ENCODE measurements around the gene SDCCAG8. TPM values are rescaled to one million over a fixed set of nuclear protein-coding genes. Genes with fewer than 3 reads are reported as not detected.

The SDCCAG8 gene
- total RNA-seq, 1 donor from 2014 or later: 26.7 TPM

DNA sequence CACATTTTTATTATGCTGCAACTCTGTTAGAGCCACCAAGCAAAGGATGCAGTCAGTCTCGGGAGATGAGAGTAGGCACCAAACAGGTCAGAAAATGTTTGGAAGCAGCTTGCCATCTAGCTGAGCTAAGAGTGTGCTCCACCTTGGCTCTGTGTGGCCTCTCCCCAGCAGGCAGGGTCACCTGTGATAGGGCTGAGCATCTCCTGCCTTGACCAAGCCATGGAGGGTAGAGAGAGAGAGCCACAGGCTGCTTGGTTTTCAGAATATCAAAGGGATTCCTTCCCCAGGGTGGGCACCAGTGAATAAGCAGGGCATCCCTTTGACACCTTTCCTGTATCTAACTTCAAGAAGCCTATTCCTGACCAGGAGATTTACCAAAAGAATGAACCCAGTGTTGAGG lies 135.5 kb downstream of the SDCCAG8 start:
- Mint-ChIP-seq H3K9me3 (ENCODE audit: unreplicated experiment) (no peaks in the 10 kb centered on the region), H3K4me1 (ENCODE audit: unreplicated experiment) (no peaks in the 10 kb centered on the region), H3K4me3 (ENCODE audit: unreplicated experiment) (no peak overlapping the region), H3K36me3 (ENCODE audit: unreplicated experiment) (peaks cover 12% of the 10 kb centered on the region), H3K27me3 (ENCODE audit: unreplicated experiment) (no peaks in the 10 kb centered on the region), H3K27ac (ENCODE audit: unreplicated experiment) (no peak overlapping the region)
- DNase-seq (ENCODE audit: extremely low spot score, unreplicated experiment): no peak
- TF ChIP-seq, protein P1, sequence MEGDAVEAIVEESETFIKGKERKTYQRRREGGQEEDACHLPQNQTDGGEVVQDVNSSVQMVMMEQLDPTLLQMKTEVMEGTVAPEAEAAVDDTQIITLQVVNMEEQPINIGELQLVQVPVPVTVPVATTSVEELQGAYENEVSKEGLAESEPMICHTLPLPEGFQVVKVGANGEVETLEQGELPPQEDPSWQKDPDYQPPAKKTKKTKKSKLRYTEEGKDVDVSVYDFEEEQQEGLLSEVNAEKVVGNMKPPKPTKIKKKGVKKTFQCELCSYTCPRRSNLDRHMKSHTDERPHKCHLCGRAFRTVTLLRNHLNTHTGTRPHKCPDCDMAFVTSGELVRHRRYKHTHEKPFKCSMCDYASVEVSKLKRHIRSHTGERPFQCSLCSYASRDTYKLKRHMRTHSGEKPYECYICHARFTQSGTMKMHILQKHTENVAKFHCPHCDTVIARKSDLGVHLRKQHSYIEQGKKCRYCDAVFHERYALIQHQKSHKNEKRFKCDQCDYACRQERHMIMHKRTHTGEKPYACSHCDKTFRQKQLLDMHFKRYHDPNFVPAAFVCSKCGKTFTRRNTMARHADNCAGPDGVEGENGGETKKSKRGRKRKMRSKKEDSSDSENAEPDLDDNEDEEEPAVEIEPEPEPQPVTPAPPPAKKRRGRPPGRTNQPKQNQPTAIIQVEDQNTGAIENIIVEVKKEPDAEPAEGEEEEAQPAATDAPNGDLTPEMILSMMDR (IDR thresholded peaks at IDR 0.05): no peak

DNA sequence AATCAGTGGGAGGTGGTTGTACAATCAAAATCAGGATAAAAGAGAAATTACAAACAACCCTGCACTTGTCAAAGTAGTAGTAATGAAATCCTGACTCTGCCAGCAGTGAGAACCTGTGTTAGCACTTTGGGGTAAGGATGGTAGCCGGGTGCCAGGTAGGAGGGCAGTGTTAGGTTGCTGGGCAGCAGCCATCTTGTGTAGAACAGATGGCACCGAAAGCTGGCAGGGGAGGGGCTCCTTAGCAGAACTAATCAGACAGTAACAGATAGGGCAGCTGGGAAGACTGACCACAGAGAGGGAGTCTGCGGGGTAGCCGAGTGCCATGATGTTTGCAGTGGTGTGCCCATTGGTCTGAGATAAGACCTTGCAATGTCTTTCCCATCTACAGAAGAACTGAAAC lies 137.3 kb downstream of the SDCCAG8 start:
- no peak overlapping the region for H3K27ac Mint-ChIP-seq (ENCODE audit: unreplicated experiment)
- H3K4me3 Mint-ChIP-seq (ENCODE audit: unreplicated experiment): no peak overlapping the region
- DNase-seq (ENCODE audit: extremely low spot score, unreplicated experiment): no peak
- peaks cover 16% of the 10 kb centered on the region for H3K36me3 Mint-ChIP-seq (ENCODE audit: unreplicated experiment)
- TF ChIP-seq, protein P1 (IDR thresholded peaks at IDR 0.05): no peak
- no peaks in the 10 kb centered on the region for H3K4me1 Mint-ChIP-seq (ENCODE audit: unreplicated experiment)
- no peaks in the 10 kb centered on the region for H3K9me3 Mint-ChIP-seq (ENCODE audit: unreplicated experiment)
- H3K27me3 Mint-ChIP-seq (ENCODE audit: unreplicated experiment): no peaks in the 10 kb centered on the region

DNA sequence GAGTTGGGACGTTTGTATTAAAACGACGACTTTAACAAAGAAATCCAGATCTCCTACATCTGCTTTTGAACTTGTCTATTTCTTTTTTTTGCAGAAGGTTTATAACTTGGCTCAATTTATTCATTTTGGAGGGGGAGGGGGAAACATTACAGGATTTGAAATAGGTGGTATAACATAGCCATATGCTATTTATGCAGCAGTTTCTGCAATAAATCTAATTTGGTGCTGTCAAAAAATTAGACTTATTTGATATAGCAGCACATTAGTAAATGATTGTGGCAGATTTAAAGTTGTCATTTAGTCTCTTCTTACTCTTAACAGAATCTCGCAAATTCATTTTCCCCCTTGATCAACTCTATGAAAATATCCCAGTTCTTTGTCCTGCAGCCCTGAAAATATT lies 138.2 kb downstream of the SDCCAG8 start:
- Mint-ChIP-seq H3K36me3 (ENCODE audit: unreplicated experiment) (peaks cover 15% of the 10 kb centered on the region), H3K4me3 (ENCODE audit: unreplicated experiment) (no peak overlapping the region), H3K27ac (ENCODE audit: unreplicated experiment) (no peak overlapping the region), H3K9me3 (ENCODE audit: unreplicated experiment) (no peaks in the 10 kb centered on the region), H3K4me1 (ENCODE audit: unreplicated experiment) (no peaks in the 10 kb centered on the region), H3K27me3 (ENCODE audit: unreplicated experiment) (no peaks in the 10 kb centered on the region)
- TF ChIP-seq, protein P1 (IDR thresholded peaks at IDR 0.05): no peak
- DNase-seq (ENCODE audit: extremely low spot score, unreplicated experiment): no peak

DNA sequence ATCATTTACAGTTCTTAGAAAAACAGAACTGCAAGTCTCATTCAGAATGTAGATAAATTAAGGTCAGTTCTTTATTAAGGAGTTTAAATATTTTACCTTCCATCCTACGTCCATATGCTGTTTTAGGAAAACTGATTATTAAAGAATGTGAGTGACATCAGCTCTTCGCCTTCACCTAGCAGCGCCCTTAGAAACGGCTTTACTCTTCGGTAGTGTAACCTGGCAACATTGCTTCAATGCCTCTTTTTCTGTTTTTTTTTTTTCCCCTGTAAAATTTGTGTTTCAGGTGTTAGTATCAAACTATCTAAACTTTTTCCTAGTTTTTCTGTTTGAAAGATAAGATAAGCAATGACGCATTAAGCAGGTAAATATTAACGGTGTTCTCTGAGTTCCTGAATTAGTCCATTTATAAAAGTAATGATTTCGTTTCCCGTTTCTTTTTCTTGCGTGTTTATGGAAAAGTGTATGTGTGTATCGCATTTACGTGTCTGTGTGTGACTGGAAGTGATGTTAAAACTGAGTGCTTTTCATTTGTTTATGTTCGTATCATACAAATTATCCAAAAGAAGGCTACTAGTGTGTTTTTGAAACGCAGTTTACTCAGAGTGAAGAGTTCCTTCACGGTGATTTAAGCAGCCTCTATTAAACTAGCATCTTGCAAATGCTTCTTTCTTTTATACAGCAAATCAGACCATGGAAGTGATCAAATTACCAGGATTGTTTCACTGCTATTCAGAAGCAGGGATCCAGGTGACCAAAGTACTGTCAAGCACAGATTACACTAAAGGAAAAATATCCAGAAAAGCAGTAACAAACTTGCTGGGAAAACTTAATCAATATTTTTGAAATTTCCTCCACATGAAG lies 139.0 kb downstream of the SDCCAG8 start:
- TF ChIP-seq, protein P1 (IDR thresholded peaks at IDR 0.05): no peak
- Mint-ChIP-seq H3K27ac (ENCODE audit: unreplicated experiment) (no peak overlapping the region), H3K9me3 (ENCODE audit: unreplicated experiment) (no peaks in the 10 kb centered on the region), H3K4me3 (ENCODE audit: unreplicated experiment) (no peak overlapping the region), H3K36me3 (ENCODE audit: unreplicated experiment) (peaks cover 15% of the 10 kb centered on the region), H3K4me1 (ENCODE audit: unreplicated experiment) (no peaks in the 10 kb centered on the region), H3K27me3 (ENCODE audit: unreplicated experiment) (no peaks in the 10 kb centered on the region)
- no peak for DNase-seq (ENCODE audit: extremely low spot score, unreplicated experiment)

DNA sequence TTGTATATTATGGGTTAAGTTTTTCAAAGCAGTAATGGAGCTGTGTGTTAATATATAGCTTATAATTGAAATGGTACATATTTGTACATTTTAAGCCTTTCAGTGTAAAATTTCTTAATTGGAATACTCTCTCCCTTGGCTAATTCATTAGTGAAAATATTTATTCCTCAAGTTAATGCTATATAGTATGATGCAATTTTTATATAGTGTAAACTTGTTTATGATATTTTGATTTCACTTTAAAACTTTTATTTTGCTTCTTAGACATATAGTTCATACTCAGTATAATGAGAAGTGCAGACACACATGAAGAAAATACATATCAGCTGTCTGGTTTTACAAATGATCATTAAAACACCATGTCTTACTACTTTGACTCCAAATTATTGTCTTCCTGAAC lies 140.6 kb downstream of the SDCCAG8 start:
- Mint-ChIP-seq H3K36me3 (ENCODE audit: unreplicated experiment) (peaks cover 14% of the 10 kb centered on the region), H3K27me3 (ENCODE audit: unreplicated experiment) (no peaks in the 10 kb centered on the region), H3K27ac (ENCODE audit: unreplicated experiment) (no peak overlapping the region), H3K4me3 (ENCODE audit: unreplicated experiment) (no peak overlapping the region), H3K4me1 (ENCODE audit: unreplicated experiment) (no peaks in the 10 kb centered on the region), H3K9me3 (ENCODE audit: unreplicated experiment) (no peaks in the 10 kb centered on the region)
- no peak for DNase-seq (ENCODE audit: extremely low spot score, unreplicated experiment)
- TF ChIP-seq, protein P1 (IDR thresholded peaks at IDR 0.05): no peak
